Superior temporal gyrus (tissue), 1 donor: Measurements from ENCODE around the gene DMAC1.

Experiments used
- DNase-seq: peaks from one replicate; pipeline ENCODE4 v3.0.0-alpha.2; 2016; ENCODE audit errors: extremely low spot score

DMAC1 gene

GRCh38 chr9:7799234-7799943 is at the start of gene DMAC1:
Gene DMAC1, minus strand, starts transcription at chr9:7799778. Its CDS starts 44 bp downstream, at chr9:7799734.
- peak; percentile 90 for DNase-seq

- no peak for DNase-seq
These were observed 49.8 kb upstream of the DMAC1 start for GRCh38 chr9:7849362-7849761.

- no peak for DNase-seq
These were observed 48.9 kb upstream of the DMAC1 start for GRCh38 chr9:7848498-7848897.

GRCh38 chr9:7844242-7844641 is 44.7 kb upstream of the DMAC1 start:
- peak; percentile 78 for DNase-seq

- DNase-seq = no peak
These were observed 42.3 kb upstream of the DMAC1 start for GRCh38 chr9:7841831-7842230.

GRCh38 chr9:7834531-7834930 is 35.0 kb upstream of the DMAC1 start:
- no peak for DNase-seq

GRCh38 chr9:7828334-7828733 is 28.8 kb upstream of the DMAC1 start:
- DNase-seq = no peak

- no peak for DNase-seq
These were observed 28.2 kb upstream of the DMAC1 start for GRCh38 chr9:7827792-7828191.

GRCh38 chr9:7827056-7827455 is 27.5 kb upstream of the DMAC1 start:
- DNase-seq = no peak

GRCh38 chr9:7823651-7824050 is 24.1 kb upstream of the DMAC1 start:
- no peak for DNase-seq

GRCh38 chr9:7819984-7820383 is 20.4 kb upstream of the DMAC1 start:
- DNase-seq = no peak

GRCh38 chr9:7816021-7816420 is 16.4 kb upstream of the DMAC1 start:
- no peak for DNase-seq

GRCh38 chr9:7813030-7813429 is 13.5 kb upstream of the DMAC1 start:
- DNase-seq = no peak

- DNase-seq = no peak
These were observed 12.1 kb upstream of the DMAC1 start for GRCh38 chr9:7811677-7812076.

- DNase-seq = no peak
These were observed 3.1 kb upstream of the DMAC1 start for GRCh38 chr9:7802666-7803065.

- no peak for DNase-seq
These were observed 337 bp upstream of the DMAC1 start for GRCh38 chr9:7799944-7800285.

GRCh38 chr9:7794196-7794595 is 5.4 kb downstream of the DMAC1 start:
- no peak for DNase-seq

GRCh38 chr9:7791394-7791793 is 8.2 kb downstream of the DMAC1 start:
- no peak for DNase-seq

- no peak for DNase-seq
These were observed 8.8 kb downstream of the DMAC1 start for GRCh38 chr9:7790819-7791182.

- no peak for DNase-seq
These were observed 9.4 kb downstream of the DMAC1 start for GRCh38 chr9:7790022-7790818.

- DNase-seq = peak; percentile 39
These were observed 10.8 kb downstream of the DMAC1 start for GRCh38 chr9:7788772-7789171.

GRCh38 chr9:7785813-7786212 is 13.8 kb downstream of the DMAC1 start:
- DNase-seq = no peak

GRCh38 chr9:7784472-7784871 is 15.1 kb downstream of the DMAC1 start:
- no peak for DNase-seq
